Transverse colon (tissue), 4 donors: Measurements from ENCODE around the gene KIF5A. TPM values are rescaled to one million over a fixed set of nuclear protein-coding genes. Genes with fewer than 3 reads are reported as not detected.

ENCODE experiments used
- DNase-seq: peaks from one replicate; pipeline ENCODE4 v3.0.0-alpha.2; 2019
- H3K27ac ChIP-seq, 4 donors: fragments of 200-600 bp; sonication (generic); 2 replicates each; pipeline ENCODE4 v1.5.1; 2016 to 2018; ENCODE audit warnings: inconsistent platforms in 4 of 4
- H3K27me3 ChIP-seq: fragments of 200-600 bp; sonication (generic); 2 replicates; pipeline ENCODE4 v1.5.1; 2017; ENCODE audit warnings: inconsistent platforms
- H3K36me3 ChIP-seq, 4 donors: fragments of 200-600 bp; sonication (generic); 2 replicates each; pipeline ENCODE4 v1.5.1; 2017 to 2019; ENCODE audit warnings: inconsistent platforms in 4 of 4
- H3K4me1 ChIP-seq, 4 donors: fragments of 200-600 bp; sonication (generic); 2 replicates each; pipeline ENCODE4 v1.5.1; 2017 to 2020; ENCODE audit warnings: inconsistent platforms in 4 of 4
- H3K4me3 ChIP-seq, 4 donors: fragments of 200-600 bp; sonication (generic); 1 replicate in 1 of 4; 2 replicates in 3 of 4; pipeline versions ENCODE4 v1.5.1 to v1.6.1; 2017 to 2019; ENCODE audit warnings: inconsistent platforms in 4 of 4
- H3K9me3 ChIP-seq, 2 donors: fragments of 200-600 bp; sonication (generic); 2 replicates each; pipeline ENCODE4 v1.5.1; 2017 to 2019; ENCODE audit warnings: inconsistent platforms in 2 of 2
- CTCF ChIP-seq, 5 experiments: fragments of 200-600 bp in 3 of 5; fragments of 450-650 bp in 2 of 5; sonication (generic) in 3 of 5; IDR thresholded peaks; 1 replicate in 2 of 5; 2 replicates in 3 of 5; pipeline ENCODE4 v1.5.1; 2016 to 2017; ENCODE audit warnings: antibody characterized with exemption in 5 of 5, inconsistent platforms in 3 of 5, mild to moderate bottlenecking in 2 of 5, moderate library complexity in 1 of 5
- EP300 ChIP-seq: sonication (generic); formaldehyde crosslinking; IDR thresholded peaks from one replicate; pipeline ENCODE4 v1.6.1; 2017; ENCODE audit warnings: antibody characterized with exemption, low read depth
- POLR2A ChIP-seq: fragments of 450-650 bp; IDR thresholded peaks from one replicate; pipeline ENCODE4 v1.6.1; 2016; ENCODE audit warnings: antibody characterized with exemption, mild to moderate bottlenecking, moderate library complexity
- POLR2AphosphoS5 ChIP-seq, 3 donors: sonication (generic); formaldehyde crosslinking; IDR thresholded peaks; one replicate each; pipeline ENCODE4 v1.6.1; 2016; ENCODE audit warnings: antibody characterized with exemption in 3 of 3
- WGBS, 2 donors: methylation state at CpG; one replicate each; pipeline ENCODE4 v1.1.5; 2018; ENCODE audit warnings: low coverage in 1 of 2; 5-methylcytosine and 5-hydroxymethylcytosine counted together
- in situ Hi-C, 4 donors: fragments of 200-750 bp; cut with MboI; loops; one replicate each; pipeline versions ENCODE4 v1.15.0 to v1.15.1; 2017; ENCODE audit warnings: low sequenced_read_pairs in 3 of 4, low pct_ligation_motif_present in 1 of 4, low pct_unique_long_range_greater_than_20kb in 1 of 4
- intact Hi-C: fragments of 100-400 bp; cut with DNase I; formaldehyde crosslinking; loops from one replicate; pipeline ENCODE4 v1.15.1; 2023; ENCODE audit warnings: low total_unique reads
- total RNA-seq, 4 donors: library from RNA; depleted of rRNA; stranded (reverse); fragments of >200 nt; gene quantifications; one replicate each; pipeline ENCODE4 v1.1.0, GENCODE V29; 2016

KIF5A gene
- total RNA-seq, 4 donors from 2014 or later = 1.3 to 6.2 (median 1.6) TPM

GRCh38 chr12:57582440-57582839, 32.6 kb downstream of the KIF5A start:
- no peaks in the 10 kb centered on the region for H3K9me3 ChIP-seq
- H3K36me3 ChIP-seq = no peaks in the 10 kb centered on the region
- no peaks in the 10 kb centered on the region for H3K4me1 ChIP-seq
- TF ChIP-seq EP300 = no peak
- TF ChIP-seq POLR2AphosphoS5 (IDR thresholded peaks at IDR 0.05) = no peak
- DNase-seq = no peak
- no peak overlapping the region for H3K27ac ChIP-seq
- intact Hi-C loops = no loop called here
- in situ Hi-C loops = loop anchor here in 2 of 4 donors (5.0 kb wide), 2 partner anchors 40 to 45 kb away; no protein-coding TSS in a partner anchor
- H3K4me3 ChIP-seq = no peak overlapping the region
- 96 to 100% methylated on average over 1 of the region's 1 CpG for WGBS, 2 donors
- peaks cover 22% of the 10 kb centered on the region for H3K27me3 ChIP-seq

- in situ Hi-C loops = loop anchor here in 2 of 4 donors (5.0 kb wide), 2 partner anchors 39 to 44 kb away; no protein-coding TSS in a partner anchor
Observed at GRCh38 chr12:57583008-57583831, 33.4 kb downstream of the KIF5A start.

GRCh38 chr12:57584050-57584449, 34.2 kb downstream of the KIF5A start:
- Histone ChIP-seq H3K4me3 (no peak overlapping the region), H3K27ac (no peak overlapping the region), H3K36me3 (no peaks in the 10 kb centered on the region), H3K4me1 (no peaks in the 10 kb centered on the region), H3K27me3 (peaks cover 29% of the 10 kb centered on the region), H3K9me3 (no peaks in the 10 kb centered on the region)
- intact Hi-C loops = no loop called here
- DNase-seq = no peak
- no peak for TF ChIP-seq EP300
- TF ChIP-seq POLR2AphosphoS5 (IDR thresholded peaks at IDR 0.05) = no peak
- TF ChIP-seq CTCF (IDR thresholded peaks at IDR 0.05) = no peak
- TF ChIP-seq POLR2A = no peak
- in situ Hi-C loops = loop anchor here in 2 of 4 donors (5.0 kb wide), 2 partner anchors 38 to 43 kb away; no protein-coding TSS in a partner anchor
- WGBS, 2 donors = 100% methylated on average over 2 of the region's 2 CpGs

More at GRCh38 chr12:57583008-57583831, 33.4 kb downstream of the KIF5A start:
- 19 to 43% methylated on average over 6 to 13 of the region's 13 CpGs for WGBS, 2 donors
- Histone ChIP-seq H3K4me3 (no peak overlapping the region), H3K27ac (no peak overlapping the region), H3K36me3 (no peaks in the 10 kb centered on the region), H3K9me3 (no peaks in the 10 kb centered on the region), H3K27me3 (peaks cover 29% of the 10 kb centered on the region), H3K4me1 (no peaks in the 10 kb centered on the region)
- intact Hi-C loops = loop anchor here (1.0 kb wide), 1 partner anchor 38 kb away; no protein-coding TSS in a partner anchor
- DNase-seq = peak; percentile 63
- TF ChIP-seq POLR2A (no peak), EP300 (no peak), CTCF (IDR thresholded peaks at IDR 0.05) (peak; percentile 91 to 96 (median 93))

- H3K4me3 ChIP-seq = no peak overlapping the region
- H3K27ac ChIP-seq = no peak overlapping the region
- intact Hi-C loops = no loop called here
- no peak for DNase-seq
- H3K36me3 ChIP-seq = no peaks in the 10 kb centered on the region
- in situ Hi-C loops = loop anchor here in 2 of 4 donors (5.0 kb wide), 2 partner anchors 38 to 43 kb away; no protein-coding TSS in a partner anchor
- peaks cover 29% of the 10 kb centered on the region for H3K27me3 ChIP-seq
- TF ChIP-seq POLR2AphosphoS5 (IDR thresholded peaks at IDR 0.05) = no peak
- no peak for TF ChIP-seq CTCF (IDR thresholded peaks at IDR 0.05)
- TF ChIP-seq POLR2A = no peak
- no peak for TF ChIP-seq EP300
- H3K9me3 ChIP-seq = no peaks in the 10 kb centered on the region
- no peaks in the 10 kb centered on the region for H3K4me1 ChIP-seq
Observed at GRCh38 chr12:57584690-57585089, 34.8 kb downstream of the KIF5A start.
